ENCODE data around the gene ZFAND3.

ZFAND3 gene

GRCh38 chr6:37858363-37858762 lies 38.8 kb downstream of the ZFAND3 start:
- no peak overlapping the region for H3K4me3 ChIP-seq (ENCODE audit: low read length)
- no peaks in the 10 kb centered on the region for H3K4me1 ChIP-seq (ENCODE audit: control insufficient read depth, low read depth, low read length)
- H3K27me3 ChIP-seq (ENCODE audit: control insufficient read depth, insufficient read depth, low read length): no peaks in the 10 kb centered on the region
- H3K9ac ChIP-seq (ENCODE audit: low read length): no peak overlapping the region
- H3K27ac ChIP-seq (ENCODE audit: low read length): no peak overlapping the region
- H3K36me3 ChIP-seq (ENCODE audit: control insufficient read depth, low read depth, low read length): no peaks in the 10 kb centered on the region
- H3K9me3 ChIP-seq (ENCODE audit: control insufficient read depth, low read depth, low read length): no peaks in the 10 kb centered on the region

GRCh38 chr6:37860226-37860839 lies 40.8 kb downstream of the ZFAND3 start:
- Histone ChIP-seq H3K4me1 (ENCODE audit: control insufficient read depth, low read depth, low read length) (no peaks in the 10 kb centered on the region), H3K27me3 (ENCODE audit: control insufficient read depth, insufficient read depth, low read length) (no peaks in the 10 kb centered on the region), H3K4me3 (ENCODE audit: low read length) (no peak overlapping the region), H3K27ac (ENCODE audit: low read length) (no peak overlapping the region), H3K9ac (ENCODE audit: low read length) (no peak overlapping the region), H3K9me3 (ENCODE audit: control insufficient read depth, low read depth, low read length) (no peaks in the 10 kb centered on the region), H3K36me3 (ENCODE audit: control insufficient read depth, low read depth, low read length) (no peaks in the 10 kb centered on the region)

GRCh38 chr6:37861452-37861851 lies 41.9 kb downstream of the ZFAND3 start:
- no peaks in the 10 kb centered on the region for H3K36me3 ChIP-seq (ENCODE audit: control insufficient read depth, low read depth, low read length)
- no peak overlapping the region for H3K27ac ChIP-seq (ENCODE audit: low read length)
- H3K9ac ChIP-seq (ENCODE audit: low read length): no peak overlapping the region

GRCh38 chr6:37862430-37862829 lies 42.9 kb downstream of the ZFAND3 start:
- Histone ChIP-seq H3K27me3 (ENCODE audit: control insufficient read depth, insufficient read depth, low read length) (no peaks in the 10 kb centered on the region), H3K36me3 (ENCODE audit: control insufficient read depth, low read depth, low read length) (no peaks in the 10 kb centered on the region), H3K27ac (ENCODE audit: low read length) (no peak overlapping the region), H3K9me3 (ENCODE audit: control insufficient read depth, low read depth, low read length) (no peaks in the 10 kb centered on the region), H3K4me1 (ENCODE audit: control insufficient read depth, low read depth, low read length) (peaks cover 8% of the 10 kb centered on the region), H3K4me3 (ENCODE audit: low read length) (no peak overlapping the region), H3K9ac (ENCODE audit: low read length) (no peak overlapping the region)

More at GRCh38 chr6:37861452-37861851, 41.9 kb downstream of the ZFAND3 start:
- Histone ChIP-seq H3K9me3 (ENCODE audit: control insufficient read depth, low read depth, low read length) (no peaks in the 10 kb centered on the region), H3K4me1 (ENCODE audit: control insufficient read depth, low read depth, low read length) (peaks cover under 1% of the 10 kb centered on the region), H3K4me3 (ENCODE audit: low read length) (no peak overlapping the region), H3K27me3 (ENCODE audit: control insufficient read depth, insufficient read depth, low read length) (no peaks in the 10 kb centered on the region)

GRCh38 chr6:37862992-37863391 lies 43.5 kb downstream of the ZFAND3 start:
- no peaks in the 10 kb centered on the region for H3K36me3 ChIP-seq (ENCODE audit: control insufficient read depth, low read depth, low read length)
- H3K27me3 ChIP-seq (ENCODE audit: control insufficient read depth, insufficient read depth, low read length): no peaks in the 10 kb centered on the region
- no peak overlapping the region for H3K27ac ChIP-seq (ENCODE audit: low read length)
- H3K9me3 ChIP-seq (ENCODE audit: control insufficient read depth, low read depth, low read length): no peaks in the 10 kb centered on the region
- H3K4me1 ChIP-seq (ENCODE audit: control insufficient read depth, low read depth, low read length): peaks cover 14% of the 10 kb centered on the region
- H3K4me3 ChIP-seq (ENCODE audit: low read length): no peak overlapping the region
- H3K9ac ChIP-seq (ENCODE audit: low read length): no peak overlapping the region

GRCh38 chr6:37864250-37864649 lies 44.7 kb downstream of the ZFAND3 start:
- Histone ChIP-seq H3K36me3 (ENCODE audit: control insufficient read depth, low read depth, low read length) (no peaks in the 10 kb centered on the region), H3K9me3 (ENCODE audit: control insufficient read depth, low read depth, low read length) (no peaks in the 10 kb centered on the region), H3K4me1 (ENCODE audit: control insufficient read depth, low read depth, low read length) (peaks cover 26% of the 10 kb centered on the region), H3K4me3 (ENCODE audit: low read length) (no peak overlapping the region), H3K27ac (ENCODE audit: low read length) (no peak overlapping the region), H3K27me3 (ENCODE audit: control insufficient read depth, insufficient read depth, low read length) (no peaks in the 10 kb centered on the region), H3K9ac (ENCODE audit: low read length) (no peak overlapping the region)

- H3K36me3 ChIP-seq (ENCODE audit: control insufficient read depth, low read depth, low read length): no peaks in the 10 kb centered on the region
- no peak overlapping the region for H3K27ac ChIP-seq (ENCODE audit: low read length)
- H3K4me3 ChIP-seq (ENCODE audit: low read length): no peak overlapping the region
- no peaks in the 10 kb centered on the region for H3K27me3 ChIP-seq (ENCODE audit: control insufficient read depth, insufficient read depth, low read length)
- H3K9ac ChIP-seq (ENCODE audit: low read length): no peak overlapping the region
- H3K9me3 ChIP-seq (ENCODE audit: control insufficient read depth, low read depth, low read length): no peaks in the 10 kb centered on the region
- H3K4me1 ChIP-seq (ENCODE audit: control insufficient read depth, low read depth, low read length): peaks cover 26% of the 10 kb centered on the region
Measured at GRCh38 chr6:37865504-37865903, 46.0 kb downstream of the ZFAND3 start.

- H3K27ac ChIP-seq (ENCODE audit: low read length): no peak overlapping the region
- no peaks in the 10 kb centered on the region for H3K36me3 ChIP-seq (ENCODE audit: control insufficient read depth, low read depth, low read length)
- no peak overlapping the region for H3K9ac ChIP-seq (ENCODE audit: low read length)
- peaks cover 29% of the 10 kb centered on the region for H3K4me1 ChIP-seq (ENCODE audit: control insufficient read depth, low read depth, low read length)
- H3K4me3 ChIP-seq (ENCODE audit: low read length): no peak overlapping the region
- no peaks in the 10 kb centered on the region for H3K27me3 ChIP-seq (ENCODE audit: control insufficient read depth, insufficient read depth, low read length)
- no peaks in the 10 kb centered on the region for H3K9me3 ChIP-seq (ENCODE audit: control insufficient read depth, low read depth, low read length)
Measured at GRCh38 chr6:37866590-37867507, 47.3 kb downstream of the ZFAND3 start.

- no peak overlapping the region for H3K9ac ChIP-seq (ENCODE audit: low read length)
- no peak overlapping the region for H3K4me3 ChIP-seq (ENCODE audit: low read length)
Measured at GRCh38 chr6:37867756-37868446, 48.4 kb downstream of the ZFAND3 start.

GRCh38 chr6:37868447-37868825 lies 48.9 kb downstream of the ZFAND3 start:
- no peaks in the 10 kb centered on the region for H3K36me3 ChIP-seq (ENCODE audit: control insufficient read depth, low read depth, low read length)
- peaks cover 29% of the 10 kb centered on the region for H3K4me1 ChIP-seq (ENCODE audit: control insufficient read depth, low read depth, low read length)
- no peak overlapping the region for H3K4me3 ChIP-seq (ENCODE audit: low read length)
- no peaks in the 10 kb centered on the region for H3K27me3 ChIP-seq (ENCODE audit: control insufficient read depth, insufficient read depth, low read length)
- no peak overlapping the region for H3K27ac ChIP-seq (ENCODE audit: low read length)
- H3K9ac ChIP-seq (ENCODE audit: low read length): no peak overlapping the region
- no peaks in the 10 kb centered on the region for H3K9me3 ChIP-seq (ENCODE audit: control insufficient read depth, low read depth, low read length)

More at GRCh38 chr6:37867756-37868446, 48.4 kb downstream of the ZFAND3 start:
- Histone ChIP-seq H3K36me3 (ENCODE audit: control insufficient read depth, low read depth, low read length) (no peaks in the 10 kb centered on the region), H3K27me3 (ENCODE audit: control insufficient read depth, insufficient read depth, low read length) (no peaks in the 10 kb centered on the region), H3K27ac (ENCODE audit: low read length) (no peak overlapping the region), H3K9me3 (ENCODE audit: control insufficient read depth, low read depth, low read length) (no peaks in the 10 kb centered on the region), H3K4me1 (ENCODE audit: control insufficient read depth, low read depth, low read length) (peaks cover 29% of the 10 kb centered on the region)

GRCh38 chr6:37871616-37872372 lies 52.3 kb downstream of the ZFAND3 start:
- Histone ChIP-seq H3K9me3 (ENCODE audit: control insufficient read depth, low read depth, low read length) (no peaks in the 10 kb centered on the region), H3K9ac (ENCODE audit: low read length) (no peak overlapping the region), H3K27ac (ENCODE audit: low read length) (no peak overlapping the region), H3K27me3 (ENCODE audit: control insufficient read depth, insufficient read depth, low read length) (no peaks in the 10 kb centered on the region), H3K4me3 (ENCODE audit: low read length) (no peak overlapping the region), H3K4me1 (ENCODE audit: control insufficient read depth, low read depth, low read length) (peaks cover 26% of the 10 kb centered on the region), H3K36me3 (ENCODE audit: control insufficient read depth, low read depth, low read length) (no peaks in the 10 kb centered on the region)

Measured in iPS-18a (cell line).